ENCODE measurements around the gene HRH1.
"Not testable (repeated sequence)": the region's sequence is repeated elsewhere in the genome, so short reads cannot be mapped to it uniquely, and the experiment has no call there.

Gene HRH1

DNA sequence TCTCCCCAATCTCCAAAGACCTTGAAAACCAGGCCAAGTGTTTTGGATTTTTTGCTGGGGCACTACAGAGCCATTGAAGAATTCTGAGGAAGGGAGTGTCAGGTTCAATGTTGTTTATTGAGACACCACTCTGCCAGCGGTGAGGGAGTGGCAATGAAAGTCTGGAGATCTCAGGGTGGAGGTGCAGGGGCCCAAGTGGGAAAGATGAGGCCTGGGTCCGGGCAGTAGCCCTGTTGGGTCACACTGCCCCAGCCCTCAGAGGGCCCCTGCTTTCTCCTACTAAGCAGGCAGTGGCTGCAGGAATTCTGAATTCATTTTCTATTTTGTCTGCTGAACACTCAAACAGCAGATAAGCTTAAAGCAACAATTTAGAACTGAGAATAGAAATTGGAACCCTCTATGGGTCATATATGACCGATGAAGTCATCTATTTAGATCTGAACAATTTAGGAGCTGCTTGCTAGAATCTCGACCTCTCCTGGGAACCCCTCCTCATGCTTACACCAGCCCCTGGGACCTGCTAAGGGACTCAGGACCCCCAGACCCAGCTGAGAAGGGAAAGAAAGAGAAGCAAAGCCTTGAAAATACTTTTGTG, 17.9 kb downstream of the HRH1 start:
- DNase-seq (ENCODE audit: low read depth in 2 of 2): no peak

DNA sequence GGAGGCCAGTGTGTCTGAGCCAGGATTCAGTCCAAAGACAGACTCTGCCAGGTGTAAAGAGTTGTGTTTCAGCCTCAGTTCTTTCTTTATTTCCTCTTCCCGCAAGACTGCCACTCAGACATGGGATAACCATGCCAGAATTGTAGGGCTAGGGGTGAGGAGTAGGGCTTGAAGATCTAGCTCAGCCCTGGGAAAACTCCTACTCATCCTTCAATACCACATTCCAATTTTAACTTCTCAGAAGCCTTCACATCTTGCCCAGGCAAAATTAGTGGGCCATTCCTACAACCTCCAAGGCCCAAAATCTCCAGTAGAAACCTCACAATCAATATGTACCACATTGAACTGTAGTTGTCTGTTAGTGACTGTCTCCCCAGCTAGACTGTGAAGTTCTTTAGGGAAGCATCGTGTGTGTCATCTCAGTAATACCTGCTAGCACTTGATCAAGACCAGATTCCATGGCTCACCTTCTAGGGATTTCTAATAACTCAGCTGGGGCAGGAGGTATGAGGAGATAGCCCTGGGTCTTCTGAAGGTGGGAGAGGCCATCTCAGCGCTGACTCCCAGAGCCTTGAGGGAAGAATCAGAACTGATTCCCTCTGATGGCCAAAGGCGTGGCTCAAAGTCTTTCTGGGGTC, 19.7 kb downstream of the HRH1 start:
- DNase-seq (ENCODE audit: low read depth in 2 of 2): no peak

DNA sequence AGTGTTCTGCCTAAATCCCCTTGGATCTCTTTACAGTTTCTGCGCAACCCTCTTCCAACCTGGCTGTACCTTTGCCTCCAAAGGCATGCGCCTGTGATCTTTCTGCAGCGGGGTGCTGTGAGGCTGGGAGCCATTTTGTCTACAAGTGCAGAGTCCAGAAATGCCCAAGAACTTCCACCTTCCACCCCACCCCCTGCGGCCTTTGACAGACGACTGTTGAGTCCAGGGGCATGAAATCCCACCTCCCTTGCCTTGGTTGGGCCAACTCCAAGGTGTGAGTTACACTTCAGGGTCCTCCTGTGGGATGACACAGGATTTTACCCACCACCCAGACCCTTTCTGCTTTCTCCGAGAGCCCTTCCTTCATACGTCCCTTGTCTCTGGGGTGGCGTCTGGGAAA, 24.1 kb downstream of the HRH1 start:
- no peak for DNase-seq (ENCODE audit: low read depth in 2 of 2)

DNA sequence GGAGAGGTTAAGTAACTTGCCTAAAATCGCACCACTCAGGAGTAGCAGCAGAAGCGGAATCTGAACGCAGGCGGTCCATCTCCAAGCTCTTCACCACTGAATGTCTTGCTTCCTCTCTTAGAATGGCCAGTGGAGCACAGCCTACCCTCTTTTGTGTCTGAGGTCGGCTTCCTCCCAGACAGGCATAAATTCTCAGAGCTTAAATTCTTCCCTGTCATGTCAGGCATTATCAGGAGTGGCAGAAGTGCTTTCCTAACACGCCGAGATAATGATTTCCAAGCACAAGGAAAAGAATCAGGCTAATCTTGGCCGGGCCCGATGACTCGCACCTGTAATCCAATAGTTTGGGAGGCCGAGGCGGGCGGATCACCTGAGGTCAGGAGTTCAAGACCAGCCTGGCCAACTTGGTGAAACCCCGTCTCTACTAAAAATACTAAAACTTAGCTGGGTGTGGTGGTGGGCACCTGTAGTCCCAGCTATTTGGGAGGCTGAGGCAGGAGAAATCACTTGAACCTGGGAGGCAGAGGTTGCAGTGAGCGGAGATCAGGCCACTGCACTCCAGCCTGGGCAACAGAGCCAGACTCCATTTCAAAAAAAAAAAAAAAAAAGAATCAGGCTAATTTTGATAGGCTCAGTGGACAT, 30.2 kb downstream of the HRH1 start:
- DNase-seq (ENCODE audit: low read depth in 2 of 2): not testable (repeated sequence)

DNA sequence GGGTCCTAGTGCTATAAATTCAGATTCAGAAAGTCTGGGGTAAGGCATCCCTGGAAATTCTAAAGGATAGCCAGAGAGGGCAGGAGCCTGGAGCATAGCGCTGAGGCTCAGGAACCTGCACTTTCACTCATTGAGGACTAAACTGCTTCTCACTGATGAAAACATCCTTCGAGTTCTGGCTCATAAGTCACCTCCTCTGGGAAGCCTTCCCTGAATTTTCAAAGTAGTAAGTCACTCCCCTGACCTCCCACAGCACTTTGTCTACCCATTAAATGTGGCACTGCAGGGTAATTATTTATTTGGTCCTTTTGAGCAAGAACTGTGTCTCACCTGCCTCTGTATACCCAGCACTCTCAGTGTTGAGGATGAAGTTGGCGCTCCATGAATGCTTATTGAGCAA, 30.9 kb downstream of the HRH1 start:
- DNase-seq (ENCODE audit: low read depth in 2 of 2): no peak

DNA sequence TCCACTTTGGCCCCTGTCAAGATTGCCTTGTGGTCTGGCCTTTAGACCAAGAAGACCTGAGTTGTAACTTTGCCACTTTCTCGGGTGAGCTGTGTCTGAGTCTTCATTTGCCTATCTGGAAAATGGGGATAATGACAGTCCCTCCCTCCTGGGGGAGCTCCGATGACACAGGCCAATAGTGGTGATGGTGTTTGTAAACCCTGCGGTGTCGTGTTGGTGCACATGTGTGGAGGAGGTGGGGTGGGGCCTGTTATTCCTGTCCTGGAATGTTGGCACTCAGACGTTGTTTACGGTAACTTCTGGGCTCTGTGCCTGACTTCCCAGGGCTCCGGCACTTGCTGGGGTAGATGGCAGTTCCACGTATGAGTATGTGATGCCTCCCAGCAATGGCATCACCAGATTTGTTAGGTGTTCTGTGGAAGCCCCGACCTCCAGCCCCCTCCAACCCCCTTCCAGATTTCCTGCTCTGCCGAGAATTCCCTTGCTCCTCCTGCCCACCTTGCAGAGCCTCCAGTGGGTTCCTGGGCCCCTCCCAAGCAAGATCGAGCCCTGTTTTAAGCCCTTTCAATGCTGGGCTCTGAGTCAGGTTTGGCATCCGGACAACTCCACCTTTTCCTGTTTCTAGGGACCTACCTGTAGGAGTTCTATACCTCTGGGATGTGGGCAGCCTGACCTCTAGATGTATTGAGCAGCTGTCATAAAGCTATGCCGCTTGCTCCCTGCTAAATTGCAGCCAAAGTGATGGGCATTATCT, 31.4 kb downstream of the HRH1 start:
- DNase-seq (ENCODE audit: low read depth in 2 of 2): no peak

DNA sequence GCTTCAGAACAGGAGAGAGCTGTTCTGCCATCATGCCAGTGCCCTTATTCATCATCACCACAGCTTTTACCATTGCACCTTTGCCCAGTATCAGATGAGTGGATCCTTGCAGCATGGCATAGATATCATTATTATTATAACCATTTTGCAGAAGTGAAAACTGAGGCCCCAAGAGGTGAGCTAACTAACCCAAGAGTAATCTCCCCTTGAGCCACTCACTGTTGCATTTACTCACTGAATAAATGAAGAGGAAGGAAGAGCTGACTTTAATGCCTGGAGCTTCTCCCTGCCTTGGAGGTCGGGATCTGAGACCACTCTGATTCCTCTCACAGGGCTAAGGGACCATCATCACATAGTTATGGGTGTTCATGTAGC, 32.0 kb downstream of the HRH1 start:
- DNase-seq (ENCODE audit: low read depth in 2 of 2): no peak

DNA sequence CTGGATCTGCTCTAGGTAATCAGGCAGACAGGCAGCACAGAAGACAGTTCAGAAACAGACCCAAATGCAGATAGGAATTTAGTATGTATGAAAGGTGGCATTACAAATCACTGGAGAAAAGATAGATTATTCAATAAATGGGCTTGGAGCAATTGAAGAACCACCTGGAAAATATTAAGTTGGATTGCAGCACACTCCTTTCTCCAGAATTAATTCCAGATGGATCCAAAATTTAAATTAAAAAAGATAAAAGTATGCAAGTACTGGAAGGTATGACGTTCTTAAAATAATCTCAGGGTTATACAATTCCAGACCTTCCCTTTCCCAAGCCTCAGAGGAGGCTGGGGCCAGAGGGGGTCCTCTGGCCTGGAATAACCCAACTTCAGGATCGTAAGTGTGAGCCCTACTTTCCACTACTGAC, 32.5 kb downstream of the HRH1 start:
- no peak for DNase-seq (ENCODE audit: low read depth in 2 of 2)

DNA sequence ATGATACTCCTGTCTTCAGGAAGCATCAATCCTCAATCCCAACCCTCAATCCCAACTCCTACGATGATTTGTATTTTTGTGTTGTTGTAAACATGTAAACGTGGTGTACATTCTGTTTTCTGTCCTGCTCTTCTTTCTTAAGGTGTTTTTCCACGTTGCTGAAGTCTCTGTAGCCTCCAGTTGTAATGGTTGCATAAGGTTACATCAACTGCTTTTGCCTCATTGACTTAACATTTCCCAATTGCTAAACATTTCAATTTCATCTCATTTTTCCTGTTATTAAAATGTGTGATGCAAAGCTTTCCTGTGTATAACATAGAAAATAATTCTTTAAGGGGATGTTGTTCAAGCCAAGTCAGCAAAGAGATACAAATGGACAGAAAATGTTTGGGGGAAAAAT, 33.4 kb downstream of the HRH1 start:
- DNase-seq (ENCODE audit: low read depth in 2 of 2): no peak

DNA sequence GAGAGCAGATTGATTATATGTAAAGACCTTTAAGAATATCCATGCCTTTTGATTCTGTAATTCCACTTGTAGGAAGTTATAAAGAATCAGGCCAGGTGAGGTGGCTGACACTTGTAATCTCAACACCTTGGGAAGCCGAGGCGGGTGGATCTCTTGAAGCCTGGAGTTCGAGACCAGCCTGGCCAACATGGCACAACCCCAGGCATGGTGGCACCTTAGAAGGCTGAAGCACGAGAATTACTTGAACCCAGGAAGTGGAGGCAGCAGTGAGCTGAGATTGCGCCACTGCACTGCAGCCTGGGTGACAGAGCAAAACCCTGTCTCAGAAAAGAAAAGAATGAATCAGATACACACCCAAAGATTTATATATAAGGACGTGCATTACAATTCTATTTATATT, 33.9 kb downstream of the HRH1 start:
- DNase-seq (ENCODE audit: low read depth in 2 of 2): no peak

DNA sequence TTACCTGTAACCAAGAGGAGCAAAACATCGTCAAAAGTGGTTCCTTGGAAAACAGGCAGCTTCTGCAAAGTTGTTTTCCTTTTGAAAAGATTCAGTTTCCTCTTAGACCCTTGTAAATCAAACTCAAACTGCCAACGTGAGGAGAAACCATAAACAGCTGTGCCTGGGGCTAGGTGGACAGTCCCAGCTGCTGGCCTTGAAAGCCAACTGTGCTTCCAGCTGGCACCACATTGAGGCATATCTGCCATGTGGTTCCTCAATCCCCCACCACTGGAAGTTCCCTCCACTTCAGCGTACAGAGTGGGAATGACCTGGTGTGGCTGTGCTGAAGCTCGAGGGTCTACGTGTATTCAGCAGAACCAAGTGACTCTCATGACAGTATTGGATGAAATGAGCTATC, 40.9 kb downstream of the HRH1 start:
- DNase-seq (ENCODE audit: low read depth in 2 of 2): no peak

DNA sequence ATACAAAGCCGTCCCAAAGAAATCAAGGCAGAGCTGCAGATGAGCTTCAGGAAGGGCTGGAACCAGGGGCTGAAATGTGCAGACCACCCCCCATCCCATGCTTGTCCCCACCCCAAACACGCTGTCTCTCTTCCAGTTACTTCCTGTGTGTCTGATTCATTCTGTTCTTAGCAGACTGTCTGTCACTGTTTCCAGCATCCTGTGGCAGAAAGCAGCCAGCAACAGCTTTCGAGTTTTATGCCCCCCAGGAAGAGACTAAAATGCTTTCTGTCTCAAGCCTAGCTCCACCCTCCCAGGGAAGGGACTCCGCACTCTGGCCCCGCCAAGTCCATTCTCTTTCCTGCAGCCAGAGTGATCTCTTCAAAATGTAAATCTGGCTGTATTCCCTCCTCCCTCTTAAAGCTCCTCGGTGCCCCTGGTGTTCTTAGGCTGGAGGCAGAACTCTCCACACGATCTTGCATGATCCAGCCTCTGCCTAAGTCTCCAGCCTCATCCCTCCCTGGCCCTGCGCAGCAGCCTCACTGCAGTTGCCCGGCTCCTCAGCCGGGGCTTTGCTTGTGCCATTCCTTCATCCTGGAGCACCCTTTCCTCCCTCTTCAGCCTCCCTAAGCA, 41.5 kb downstream of the HRH1 start:
- no peak for DNase-seq (ENCODE audit: low read depth in 2 of 2)

DNA sequence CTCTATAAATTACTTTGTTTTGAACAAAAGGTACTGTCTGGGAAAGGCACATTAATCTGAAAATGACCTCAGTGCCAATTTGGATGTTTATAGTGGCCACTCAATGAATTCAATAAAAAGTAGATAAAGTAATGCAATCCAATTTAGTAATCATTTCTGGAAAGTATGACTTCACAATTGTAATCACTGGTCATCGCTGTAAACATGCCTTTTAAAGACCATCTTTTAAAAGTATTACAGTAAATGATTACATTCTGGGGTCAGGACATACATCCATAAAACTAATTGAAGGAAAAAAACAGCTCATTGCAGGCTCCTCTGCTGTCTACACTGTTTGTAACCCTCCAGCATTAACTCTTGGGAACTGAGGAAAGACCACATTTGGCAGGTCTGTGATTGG, 43.2 kb downstream of the HRH1 start:
- DNase-seq (ENCODE audit: low read depth in 2 of 2): no peak

DNA sequence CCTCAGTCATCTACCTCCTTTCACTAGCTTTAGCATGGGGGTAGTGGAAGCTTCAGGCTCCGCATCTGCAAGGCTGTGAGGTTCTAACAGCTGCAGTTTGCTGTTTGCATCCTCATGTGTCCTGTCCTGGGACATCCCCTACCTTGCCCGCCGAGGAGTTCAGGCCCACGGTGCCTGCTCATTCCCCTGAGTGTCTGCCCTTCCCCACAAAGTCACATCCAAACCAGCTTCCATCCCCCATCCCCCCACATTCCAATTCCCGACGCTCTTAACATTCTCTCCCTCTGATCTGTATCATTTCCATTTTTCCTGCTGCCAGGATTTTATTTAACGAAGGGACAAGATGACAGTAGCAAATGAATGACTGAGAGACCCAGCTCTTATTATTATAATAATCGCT, 43.8 kb downstream of the HRH1 start:
- DNase-seq (ENCODE audit: low read depth in 2 of 2): no peak

DNA sequence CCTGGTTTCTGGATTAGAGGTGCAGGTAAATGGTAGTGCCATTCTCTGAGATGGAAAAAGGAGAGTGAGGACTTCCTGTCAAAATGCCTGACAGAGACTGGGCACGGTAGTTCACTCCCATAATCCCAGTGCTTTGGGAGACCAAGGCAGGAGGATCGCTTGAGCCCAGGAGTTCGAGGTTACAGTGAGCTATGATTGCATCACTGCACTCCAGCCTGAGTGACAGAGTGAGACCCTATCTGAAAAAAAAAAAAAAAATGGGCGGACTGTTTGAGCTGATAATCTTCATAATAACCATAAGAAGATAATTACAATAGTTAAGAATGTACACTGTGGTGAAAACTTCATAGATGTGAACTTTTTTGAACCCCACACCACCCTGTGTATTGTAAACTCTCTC, 44.2 kb downstream of the HRH1 start:
- DNase-seq (ENCODE audit: low read depth in 2 of 2): no peak

DNA sequence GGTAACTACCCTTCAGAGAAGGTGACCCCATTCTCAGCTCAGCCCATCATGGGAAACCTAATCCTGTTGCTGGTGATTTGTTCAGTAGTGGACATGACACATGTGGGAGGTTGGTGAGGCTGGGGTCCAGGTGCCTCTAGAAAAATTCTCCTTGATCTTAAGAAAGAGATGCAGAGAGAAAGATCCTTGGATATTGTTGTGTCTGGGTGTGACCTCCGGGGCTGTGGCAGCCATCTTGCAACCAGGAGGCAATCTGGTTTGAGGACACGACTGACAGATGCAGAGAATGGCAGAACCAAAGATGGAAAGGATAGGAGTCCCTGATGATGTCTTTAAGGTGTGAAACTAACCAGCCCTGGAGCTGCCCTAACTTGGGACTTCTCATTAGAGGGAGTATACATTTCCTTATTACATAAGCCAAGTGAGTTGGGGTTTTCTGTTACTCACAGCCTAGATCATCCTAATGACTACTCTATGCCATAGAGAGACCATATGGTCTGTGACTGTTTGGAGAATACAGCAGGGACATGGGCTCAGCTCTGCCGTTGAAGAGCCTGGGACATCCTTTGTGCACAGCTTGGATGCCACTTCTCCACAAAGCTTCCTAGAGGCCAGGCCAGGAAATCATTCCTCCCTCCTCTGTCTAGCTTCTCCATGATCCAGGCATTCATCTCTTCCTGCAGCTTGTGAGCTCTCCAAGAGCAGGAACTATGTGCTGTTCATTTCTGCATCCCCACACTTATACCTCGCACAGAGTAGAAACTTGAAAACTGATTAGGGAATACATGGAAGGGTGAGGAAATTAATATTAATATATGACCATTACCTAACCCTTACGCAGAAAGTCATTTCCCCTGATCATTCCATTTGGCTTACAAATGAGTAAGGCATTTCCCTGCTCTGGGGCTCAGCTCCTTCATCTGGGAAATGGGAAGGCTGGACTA, 45.9 kb downstream of the HRH1 start:
- DNase-seq (ENCODE audit: low read depth in 2 of 2): no peak

DNA sequence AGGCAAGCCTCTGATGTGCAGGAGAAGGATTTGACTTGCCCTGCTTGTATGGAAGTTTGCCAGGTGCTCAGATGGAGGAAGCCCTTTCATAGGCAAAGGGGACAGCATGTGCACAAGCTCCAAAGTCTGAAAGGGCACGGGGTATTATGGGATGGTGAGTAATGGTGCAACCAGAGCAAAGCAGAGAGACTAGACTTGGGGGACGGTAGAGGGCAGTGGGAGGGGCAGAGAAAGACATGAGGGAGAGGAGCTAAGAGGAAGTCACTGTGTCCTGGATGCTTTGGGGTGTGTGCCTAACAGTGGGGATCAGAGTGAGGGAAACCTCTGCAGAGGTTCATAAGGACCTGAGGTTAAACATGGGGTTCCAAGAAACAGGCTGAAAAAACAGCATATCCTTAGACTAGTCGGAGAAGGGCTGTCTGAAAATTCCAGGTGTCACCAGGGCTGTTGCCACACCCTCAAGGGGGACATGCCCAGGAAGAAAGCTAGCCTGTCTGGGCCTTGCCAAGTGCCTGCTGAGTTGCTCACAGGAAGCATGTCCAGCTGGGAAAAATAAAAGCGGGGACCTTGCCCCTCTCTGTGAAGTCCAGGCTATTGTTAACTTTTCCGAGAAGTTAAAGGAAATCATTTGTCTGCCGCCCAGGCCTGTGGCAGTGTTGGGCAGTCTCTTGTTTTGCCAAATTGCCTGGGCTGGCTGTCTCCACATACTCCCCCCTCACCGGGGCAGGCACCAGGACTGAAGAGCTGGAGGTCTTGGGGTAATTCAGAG, 47.1 kb downstream of the HRH1 start:
- DNase-seq (ENCODE audit: low read depth in 2 of 2): no peak

DNA sequence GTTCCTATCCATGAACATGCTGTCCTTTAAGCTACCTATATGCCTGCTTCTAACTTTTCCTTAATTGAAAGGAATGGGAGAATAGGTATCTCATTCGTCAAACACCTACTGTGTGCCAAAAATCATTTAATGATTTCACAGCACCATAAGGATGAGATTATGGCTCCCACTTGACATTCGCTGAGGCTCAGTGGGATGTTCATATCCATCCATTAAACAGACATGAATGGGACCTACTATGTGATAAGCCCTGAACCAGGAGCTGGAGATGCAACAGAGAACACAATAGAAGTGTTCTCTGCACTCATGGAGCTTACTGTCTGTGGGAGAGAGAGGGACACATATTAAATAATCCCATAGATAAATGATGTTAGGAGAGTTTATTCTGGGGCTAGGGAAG, 49.7 kb downstream of the HRH1 start:
- DNase-seq (ENCODE audit: low read depth in 2 of 2): no peak

DNA sequence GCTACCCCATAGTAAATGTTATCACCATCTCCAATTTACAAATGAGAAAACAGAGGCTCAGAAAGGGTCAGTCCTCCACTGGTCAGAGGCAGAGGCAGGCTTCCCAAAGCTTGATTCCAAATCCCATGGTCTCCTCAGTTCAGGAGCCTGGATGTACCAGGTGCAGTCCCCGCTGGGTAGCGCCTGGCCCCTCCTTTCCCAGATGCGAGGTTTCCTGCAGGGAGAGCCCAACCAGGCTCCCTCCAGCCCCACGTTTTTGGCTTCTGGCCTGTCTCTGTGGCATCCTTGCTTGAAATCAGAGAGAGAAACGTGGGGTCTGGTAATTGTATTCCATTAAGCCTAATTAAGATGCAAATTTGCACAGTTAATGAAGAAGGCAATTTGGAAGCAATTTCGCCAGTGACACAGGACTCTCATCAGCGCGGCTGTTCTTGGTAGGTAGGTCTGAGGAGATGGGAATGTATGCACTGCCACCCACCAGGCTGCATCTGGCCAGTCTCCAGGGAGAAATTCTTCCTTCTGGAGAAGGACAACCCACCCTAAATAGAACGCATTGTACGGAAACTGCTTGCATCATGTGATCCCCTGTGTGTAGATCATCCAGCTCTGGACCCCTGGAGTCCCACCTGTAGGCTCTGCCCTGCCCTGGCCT, 50.5 kb downstream of the HRH1 start:
- DNase-seq (ENCODE audit: low read depth in 2 of 2): no peak

DNA sequence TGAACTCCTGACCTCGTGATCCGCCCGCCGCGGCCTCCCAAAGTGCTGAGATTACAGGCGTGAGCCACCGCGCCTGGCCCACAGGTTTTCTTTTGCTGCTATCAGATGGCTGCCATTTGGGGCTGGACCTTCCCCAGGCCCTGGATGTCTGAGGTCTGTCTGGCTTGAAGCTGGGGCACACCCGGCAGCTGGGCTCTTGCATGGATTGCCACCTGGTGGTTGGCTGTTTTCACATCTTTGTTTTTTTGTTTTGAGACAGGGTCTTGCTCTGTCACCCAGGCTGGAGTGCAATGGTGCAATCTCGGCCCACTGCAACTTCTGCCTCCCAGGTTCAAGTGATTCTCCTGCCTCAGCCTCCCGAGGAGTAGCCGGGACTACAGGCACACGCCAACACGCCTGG, 51.6 kb downstream of the HRH1 start:
- DNase-seq (ENCODE audit: low read depth in 2 of 2): not testable (repeated sequence)

Measured in activated CD8-positive, alpha-beta memory T cell treated with anti-CD3 and anti-CD28 coated beads for 4 hours (primary cell).